HG03139 (cell line): ENCODE results near the gene AIFM3.

Experiments
- ATAC-seq: cut with Tn5 transposase; IDR thresholded peaks from one replicate; pipeline ENCODE4 v1.9.1; 2021; ENCODE audit not compliant: unreplicated experiment

The AIFM3 gene

GRCh38 chr22:20990184-20991180 lies 23.4 kb downstream of the AIFM3 start:
- no peak for ATAC-seq

GRCh38 chr22:20991252-20992055 lies 24.4 kb downstream of the AIFM3 start:
- ATAC-seq, result no peak

- ATAC-seq, result no peak
These were observed 25.0 kb downstream of the AIFM3 start for GRCh38 chr22:20992056-20992442.

- no peak for ATAC-seq
These were observed 25.6 kb downstream of the AIFM3 start for GRCh38 chr22:20992456-20993303.

- no peak for ATAC-seq
These were observed 26.5 kb downstream of the AIFM3 start for GRCh38 chr22:20993304-20994127.

GRCh38 chr22:20994128-20994901 lies 27.3 kb downstream of the AIFM3 start:
- ATAC-seq, result no peak

GRCh38 chr22:20994902-20995241 lies 27.8 kb downstream of the AIFM3 start:
- ATAC-seq, result no peak

- no peak for ATAC-seq
These were observed 28.4 kb downstream of the AIFM3 start for GRCh38 chr22:20995329-20996030.

- ATAC-seq, result no peak
These were observed 29.0 kb downstream of the AIFM3 start for GRCh38 chr22:20996031-20996410.

- no peak for ATAC-seq
These were observed 29.8 kb downstream of the AIFM3 start for GRCh38 chr22:20996598-20997535.

- ATAC-seq, result no peak
These were observed 30.6 kb downstream of the AIFM3 start for GRCh38 chr22:20997536-20998257.

GRCh38 chr22:20998411-20999336 lies 31.6 kb downstream of the AIFM3 start:
- ATAC-seq, result no peak

GRCh38 chr22:20999350-21000206 lies 32.5 kb downstream of the AIFM3 start:
- no peak for ATAC-seq

GRCh38 chr22:21000207-21000986 lies 33.3 kb downstream of the AIFM3 start:
- no peak for ATAC-seq
